ENCODE data around the gene DEPP1. TPM values are rescaled to one million over a fixed set of nuclear protein-coding genes. Genes with fewer than 3 reads are reported as not detected.
A peak's percentile ranks its signal among the peaks of the same experiment; 100 is the strongest.

Gene DEPP1
- total and polyA plus RNA-seq, 2 of the 13 experiments (the other 11 are each of a cell fraction or from before 2014, with no cell fraction given): 14.8 to 270 TPM

- TF ChIP-seq THAP9 (CRISPR knock-in tag; IDR thresholded peaks at IDR 0.05; ENCODE audit: borderline replicate concordance): 0 out of 2 replicates have a peak, but pooled peaks have one; percentile 28
- TF ChIP-seq ZNF230 (CRISPR knock-in tag; IDR thresholded peaks at IDR 0.05): no peak
- no peak for TF ChIP-seq E2F2 (CRISPR knock-in tag; IDR thresholded peaks at IDR 0.05; ENCODE audit: borderline replicate concordance)
- no peak for TF ChIP-seq ZNF431 (CRISPR knock-in tag; IDR thresholded peaks at IDR 0.05; ENCODE audit: borderline replicate concordance, low read depth)
- TF ChIP-seq BATF2 (CRISPR knock-in tag; IDR thresholded peaks at IDR 0.05): no peak
- TF ChIP-seq ZNF737 (CRISPR knock-in tag; IDR thresholded peaks at IDR 0.05; ENCODE audit: borderline replicate concordance): no peak
- no peak for TF ChIP-seq MIER2 (CRISPR knock-in tag; IDR thresholded peaks at IDR 0.05)
- TF ChIP-seq ATF6 (CRISPR knock-in tag; conservative IDR thresholded peaks at IDR 0.05): no peak
- no peak for TF ChIP-seq ZNF362 (CRISPR knock-in tag; IDR thresholded peaks at IDR 0.05; ENCODE audit: borderline replicate concordance)
- peak; percentile 73; the same call in 1 of the 2 replicates for TF ChIP-seq HNRNPL (IDR thresholded peaks at IDR 0.05; ENCODE audit: low read depth, low read length)
- TF ChIP-seq ARNTL (CRISPR knock-in tag; IDR thresholded peaks at IDR 0.05): 0 out of 2 replicates have a peak, but pooled peaks have one; percentile 16
- TF ChIP-seq ZNF816 (CRISPR knock-in tag; IDR thresholded peaks at IDR 0.05; ENCODE audit: borderline replicate concordance): peak; percentile 53; the same call in 1 of the 2 replicates
- TF ChIP-seq ZNF687 (CRISPR knock-in tag; IDR thresholded peaks at IDR 0.05): peak; percentile 58; the same call in 1 of the 2 replicates
- TF ChIP-seq TARDBP (CRISPR knock-in tag; IDR thresholded peaks at IDR 0.05): no peak
These were observed 2.8 kb upstream of the DEPP1 start (continued) for GRCh38 chr10:44981172-44982113.
